Duodenal mucosa (tissue), 2 donors: ENCODE results near the gene CCDC186.

Experiments
- H3K27ac ChIP-seq: one replicate; pipeline ENCODE4 v1.7.0; 2013; ENCODE audit warnings: low read depth, low read length
- H3K27me3 ChIP-seq, 2 donors: one replicate each; pipeline ENCODE4 v1.7.0; 2013; ENCODE audit warnings: low read length in 2 of 2, control low read depth in 1 of 2; ENCODE audit not compliant: insufficient read depth in 2 of 2, control insufficient read depth in 1 of 2
- H3K36me3 ChIP-seq, 2 donors: one replicate each; pipeline ENCODE4 v1.7.0; 2013; ENCODE audit warnings: low read length in 2 of 2, control low read depth in 1 of 2; ENCODE audit not compliant: insufficient read depth in 2 of 2, control insufficient read depth in 1 of 2
- H3K4me1 ChIP-seq, 2 donors: one replicate each; pipeline ENCODE4 v1.7.0; 2013; ENCODE audit warnings: low read length in 2 of 2, control low read depth in 1 of 2; ENCODE audit not compliant: insufficient read depth in 2 of 2, control insufficient read depth in 1 of 2
- H3K4me3 ChIP-seq, 2 donors: one replicate each; pipeline ENCODE4 v1.7.0; 2013; ENCODE audit warnings: low read length in 2 of 2, low read depth in 1 of 2
- H3K9ac ChIP-seq, 2 donors: one replicate each; pipeline ENCODE4 v1.7.0; 2013; ENCODE audit warnings: low read length in 2 of 2, low read depth in 1 of 2
- H3K9me3 ChIP-seq, 2 donors: one replicate each; pipeline ENCODE4 v1.7.0; 2013; ENCODE audit warnings: low read length in 2 of 2, control low read depth in 1 of 2; ENCODE audit not compliant: control insufficient read depth in 1 of 2

The CCDC186 gene

GRCh38 chr10:114176511-114176910, 2.5 kb upstream of the CCDC186 start:
- Histone ChIP-seq H3K4me3 (no peak overlapping the region), H3K9me3 (no peaks in the 10 kb centered on the region), H3K27ac (no peak overlapping the region), H3K27me3 (no peaks in the 10 kb centered on the region), H3K36me3 (no peaks in the 10 kb centered on the region), H3K4me1 (peaks cover 15 to 20% of the 10 kb centered on the region in 2 donors), H3K9ac (no peak overlapping the region)

- peaks cover 15 to 21% of the 10 kb centered on the region in 2 donors for H3K4me1 ChIP-seq
- no peaks in the 10 kb centered on the region for H3K36me3 ChIP-seq
- H3K9me3 ChIP-seq, result no peaks in the 10 kb centered on the region
- H3K27ac ChIP-seq, result no peak overlapping the region
- no peak overlapping the region for H3K4me3 ChIP-seq
- no peaks in the 10 kb centered on the region for H3K27me3 ChIP-seq
- H3K9ac ChIP-seq, result no peak overlapping the region
Observed at GRCh38 chr10:114175667-114176066, 1.7 kb upstream of the CCDC186 start.

GRCh38 chr10:114174695-114175188, 739 bp upstream of the CCDC186 start:
- H3K27me3 ChIP-seq, result no peaks in the 10 kb centered on the region
- H3K9ac ChIP-seq, result peak overlapping the region; percentile 94 to 99
- H3K4me1 ChIP-seq, result peaks cover 15 to 21% of the 10 kb centered on the region in 2 donors
- H3K27ac ChIP-seq, result peak overlapping the region; percentile 93
- no peaks in the 10 kb centered on the region for H3K36me3 ChIP-seq
- peak overlapping the region; percentile 95 to 98 for H3K4me3 ChIP-seq
- no peaks in the 10 kb centered on the region for H3K9me3 ChIP-seq

GRCh38 chr10:114173603-114173920, 441 bp downstream of the CCDC186 start:
- Histone ChIP-seq H3K9me3 (peaks cover 3 to 4% of the 10 kb centered on the region in 2 donors), H3K9ac (peak overlapping the region; percentile 94 to 99), H3K36me3 (peaks cover 0 to 3% of the 10 kb centered on the region in 2 donors), H3K27me3 (no peaks in the 10 kb centered on the region), H3K4me3 (peak overlapping the region; percentile 95 to 98), H3K4me1 (peaks cover 15 to 21% of the 10 kb centered on the region in 2 donors), H3K27ac (peak overlapping the region; percentile 93)

- peaks cover 15 to 21% of the 10 kb centered on the region in 2 donors for H3K4me1 ChIP-seq
- no peaks in the 10 kb centered on the region for H3K27me3 ChIP-seq
- H3K4me3 ChIP-seq, result peak overlapping the region; percentile 95 to 98
- H3K36me3 ChIP-seq, result peaks cover 0 to 4% of the 10 kb centered on the region in 2 donors
- peaks cover 7 to 8% of the 10 kb centered on the region in 2 donors for H3K9me3 ChIP-seq
- H3K27ac ChIP-seq, result peak overlapping the region; percentile 93
- peak overlapping the region; percentile 94 to 99 for H3K9ac ChIP-seq
Observed at GRCh38 chr10:114172776-114173602, 1.0 kb downstream of the CCDC186 start.

- peaks cover 18 to 21% of the 10 kb centered on the region in 2 donors for H3K4me1 ChIP-seq
- H3K4me3 ChIP-seq, result peak overlapping the region; percentile 95 to 98
- H3K27ac ChIP-seq, result no peak overlapping the region
- H3K36me3 ChIP-seq, result peaks cover 2 to 4% of the 10 kb centered on the region in 2 donors
- H3K9me3 ChIP-seq, result peaks cover 7 to 8% of the 10 kb centered on the region in 2 donors
- H3K9ac ChIP-seq, result peak overlapping the region; percentile 94 to 99
- no peaks in the 10 kb centered on the region for H3K27me3 ChIP-seq
Observed at GRCh38 chr10:114172216-114172615, 1.8 kb downstream of the CCDC186 start.

- H3K4me1 ChIP-seq, result peaks cover 23 to 24% of the 10 kb centered on the region in 2 donors
Observed at GRCh38 chr10:114168450-114169009, 5.5 kb downstream of the CCDC186 start.

GRCh38 chr10:114167985-114168384, 6.0 kb downstream of the CCDC186 start:
- H3K4me1 ChIP-seq, result peaks cover 22 to 23% of the 10 kb centered on the region in 2 donors

More at GRCh38 chr10:114168450-114169009, 5.5 kb downstream of the CCDC186 start:
- no peak overlapping the region for H3K27ac ChIP-seq
- no peak overlapping the region for H3K9ac ChIP-seq
- no peak overlapping the region for H3K4me3 ChIP-seq
- peaks cover 4% of the 10 kb centered on the region in 2 donors for H3K36me3 ChIP-seq
- no peaks in the 10 kb centered on the region for H3K27me3 ChIP-seq
- peaks cover 7 to 8% of the 10 kb centered on the region in 2 donors for H3K9me3 ChIP-seq

GRCh38 chr10:114166494-114166893, 7.5 kb downstream of the CCDC186 start:
- Histone ChIP-seq H3K9me3 (peaks cover 7 to 8% of the 10 kb centered on the region in 2 donors), H3K27ac (no peak overlapping the region), H3K4me1 (peaks cover 8 to 13% of the 10 kb centered on the region in 2 donors), H3K27me3 (no peaks in the 10 kb centered on the region), H3K36me3 (peaks cover 8 to 9% of the 10 kb centered on the region in 2 donors), H3K4me3 (no peak overlapping the region), H3K9ac (no peak overlapping the region)

More at GRCh38 chr10:114167985-114168384, 6.0 kb downstream of the CCDC186 start:
- Histone ChIP-seq H3K4me3 (no peak overlapping the region), H3K9me3 (peaks cover 7 to 8% of the 10 kb centered on the region in 2 donors), H3K9ac (no peak overlapping the region), H3K27me3 (no peaks in the 10 kb centered on the region), H3K27ac (no peak overlapping the region), H3K36me3 (peaks cover 4% of the 10 kb centered on the region in 2 donors)

GRCh38 chr10:114166043-114166442, 8.0 kb downstream of the CCDC186 start:
- peaks cover 7 to 13% of the 10 kb centered on the region in 2 donors for H3K4me1 ChIP-seq
- no peak overlapping the region for H3K4me3 ChIP-seq
- H3K9ac ChIP-seq, result no peak overlapping the region
- H3K27me3 ChIP-seq, result no peaks in the 10 kb centered on the region
- peaks cover 7 to 8% of the 10 kb centered on the region in 2 donors for H3K9me3 ChIP-seq
- peaks cover 8 to 13% of the 10 kb centered on the region in 2 donors for H3K36me3 ChIP-seq
- no peak overlapping the region for H3K27ac ChIP-seq
